Left ventricle myocardium inferior (tissue), 1 donor: ENCODE measurements around the gene GJD2. TPM values are rescaled to one million over a fixed set of nuclear protein-coding genes. Genes with fewer than 3 reads are reported as not detected.

Experiments
- DNase-seq: peaks from one replicate; pipeline ENCODE4 v3.0.0-alpha.2; 2020
- H3K27ac ChIP-seq: fragments of 200-600 bp; replicated peaks from 2 replicates; pipeline ENCODE4 v1.8.0; 2021
- H3K27me3 ChIP-seq: fragments of 200-600 bp; 2 replicates; pipeline ENCODE4 v1.8.0; 2021; ENCODE audit warnings: low read depth
- H3K36me3 ChIP-seq: fragments of 200-600 bp; 2 replicates; pipeline ENCODE4 v1.8.0; 2021
- H3K4me1 ChIP-seq: fragments of 200-600 bp; 2 replicates; pipeline ENCODE4 v1.8.0; 2021
- H3K4me3 ChIP-seq: fragments of 200-600 bp; 2 replicates; pipeline ENCODE4 v1.8.0; 2021; ENCODE audit warnings: mild to moderate bottlenecking, moderate library complexity
- H3K9me3 ChIP-seq: fragments of 200-600 bp; replicated peaks from 2 replicates; pipeline ENCODE4 v1.8.0; 2021
- intact Hi-C: fragments of 100-400 bp; cut with micrococcal nuclease; formaldehyde crosslinking; loops from one replicate; pipeline ENCODE4 v1.11.0; 2022
- total RNA-seq: library from RNA; stranded (reverse); fragmentation: NEBNext Ultra II Directional; extraction: Animal tissue kit (Norgen Biotek cat#: 25700); gene quantifications from one replicate; pipeline ENCODE4 v1.2.1, GENCODE V29; 2021
- TF ChIP-seq, protein P1 (sequence below): fragments of 200-600 bp; IDR thresholded peaks from 2 replicates; pipeline ENCODE4 v1.8.0; 2021; ENCODE audit warnings: antibody characterized with exemption, mild to moderate bottlenecking, borderline replicate concordance
- donor health status: DM: no; HTN: yes; CAD: no; lungs with severe emphysema.

The GJD2 gene
- total RNA-seq, 1 donor from 2014 or later = not detected

DNA sequence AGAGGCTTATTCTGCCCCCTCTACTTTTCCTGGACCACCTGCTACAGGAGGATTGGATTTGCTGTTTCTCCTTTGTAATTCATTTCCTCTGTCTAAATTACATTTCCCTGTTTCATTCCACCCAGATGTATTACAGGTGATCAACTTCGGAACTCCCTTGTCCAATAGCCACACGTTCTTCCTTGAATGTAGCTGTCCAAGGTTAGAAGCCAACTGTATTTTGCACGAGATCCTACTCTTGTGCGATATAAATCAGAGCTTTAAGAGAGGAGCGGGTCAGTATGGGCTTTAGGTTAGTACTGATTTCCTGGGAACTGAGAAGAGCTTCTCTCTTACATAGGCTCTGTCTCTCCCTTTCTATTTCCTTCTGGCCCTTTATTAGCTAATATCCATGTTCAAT is 20.5 kb downstream of the GJD2 start:
- intact Hi-C loops = no loop called here
- H3K27ac ChIP-seq = no peak overlapping the region
- no peaks in the 10 kb centered on the region for H3K27me3 ChIP-seq
- H3K36me3 ChIP-seq = no peaks in the 10 kb centered on the region
- no peak for DNase-seq
- H3K9me3 ChIP-seq = no peaks in the 10 kb centered on the region
- no peak overlapping the region for H3K4me3 ChIP-seq
- H3K4me1 ChIP-seq = peaks cover 9% of the 10 kb centered on the region
- TF ChIP-seq, protein P1, sequence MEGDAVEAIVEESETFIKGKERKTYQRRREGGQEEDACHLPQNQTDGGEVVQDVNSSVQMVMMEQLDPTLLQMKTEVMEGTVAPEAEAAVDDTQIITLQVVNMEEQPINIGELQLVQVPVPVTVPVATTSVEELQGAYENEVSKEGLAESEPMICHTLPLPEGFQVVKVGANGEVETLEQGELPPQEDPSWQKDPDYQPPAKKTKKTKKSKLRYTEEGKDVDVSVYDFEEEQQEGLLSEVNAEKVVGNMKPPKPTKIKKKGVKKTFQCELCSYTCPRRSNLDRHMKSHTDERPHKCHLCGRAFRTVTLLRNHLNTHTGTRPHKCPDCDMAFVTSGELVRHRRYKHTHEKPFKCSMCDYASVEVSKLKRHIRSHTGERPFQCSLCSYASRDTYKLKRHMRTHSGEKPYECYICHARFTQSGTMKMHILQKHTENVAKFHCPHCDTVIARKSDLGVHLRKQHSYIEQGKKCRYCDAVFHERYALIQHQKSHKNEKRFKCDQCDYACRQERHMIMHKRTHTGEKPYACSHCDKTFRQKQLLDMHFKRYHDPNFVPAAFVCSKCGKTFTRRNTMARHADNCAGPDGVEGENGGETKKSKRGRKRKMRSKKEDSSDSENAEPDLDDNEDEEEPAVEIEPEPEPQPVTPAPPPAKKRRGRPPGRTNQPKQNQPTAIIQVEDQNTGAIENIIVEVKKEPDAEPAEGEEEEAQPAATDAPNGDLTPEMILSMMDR = no peak

GRCh38 chr15:34733621-34734020 is 21.2 kb downstream of the GJD2 start:
- no peaks in the 10 kb centered on the region for H3K36me3 ChIP-seq
- TF ChIP-seq, protein P1 = no peak
- H3K27me3 ChIP-seq = no peaks in the 10 kb centered on the region
- no peaks in the 10 kb centered on the region for H3K9me3 ChIP-seq
- intact Hi-C loops = no loop called here
- no peak for DNase-seq
- H3K4me1 ChIP-seq = peaks cover 9% of the 10 kb centered on the region
- H3K27ac ChIP-seq = no peak overlapping the region
- H3K4me3 ChIP-seq = no peak overlapping the region

GRCh38 chr15:34732430-34732829 is 22.4 kb downstream of the GJD2 start:
- no peaks in the 10 kb centered on the region for H3K9me3 ChIP-seq
- H3K27me3 ChIP-seq = no peaks in the 10 kb centered on the region
- H3K4me3 ChIP-seq = no peak overlapping the region
- H3K4me1 ChIP-seq = peaks cover 6% of the 10 kb centered on the region
- DNase-seq = no peak
- TF ChIP-seq, protein P1 = no peak
- intact Hi-C loops = no loop called here
- H3K27ac ChIP-seq = no peak overlapping the region
- H3K36me3 ChIP-seq = no peaks in the 10 kb centered on the region

DNA sequence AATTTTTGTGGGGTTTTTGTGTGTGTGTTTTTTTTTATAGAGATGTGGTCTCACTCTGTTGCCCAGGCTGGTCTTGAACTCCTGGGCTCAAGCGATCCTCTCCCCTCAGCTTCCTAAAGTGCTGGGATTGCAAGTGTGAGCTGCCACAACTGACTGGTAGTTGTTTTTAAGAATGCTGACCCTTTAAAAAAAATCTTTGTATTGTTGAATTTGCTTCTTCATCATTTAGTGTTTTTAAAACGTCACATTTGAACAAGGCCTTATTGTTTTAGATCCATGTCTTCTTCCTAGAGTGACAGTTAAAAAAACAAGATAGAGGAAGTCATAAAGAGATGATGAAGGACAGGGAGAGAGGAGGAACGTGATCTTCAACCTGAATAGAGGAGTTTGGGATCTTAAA is 24.1 kb downstream of the GJD2 start:
- no peaks in the 10 kb centered on the region for H3K27me3 ChIP-seq
- DNase-seq = no peak
- no peaks in the 10 kb centered on the region for H3K9me3 ChIP-seq
- TF ChIP-seq, protein P1 = no peak
- intact Hi-C loops = no loop called here
- peaks cover under 1% of the 10 kb centered on the region for H3K4me1 ChIP-seq
- no peaks in the 10 kb centered on the region for H3K36me3 ChIP-seq
- H3K27ac ChIP-seq = no peak overlapping the region
- H3K4me3 ChIP-seq = no peak overlapping the region

DNA sequence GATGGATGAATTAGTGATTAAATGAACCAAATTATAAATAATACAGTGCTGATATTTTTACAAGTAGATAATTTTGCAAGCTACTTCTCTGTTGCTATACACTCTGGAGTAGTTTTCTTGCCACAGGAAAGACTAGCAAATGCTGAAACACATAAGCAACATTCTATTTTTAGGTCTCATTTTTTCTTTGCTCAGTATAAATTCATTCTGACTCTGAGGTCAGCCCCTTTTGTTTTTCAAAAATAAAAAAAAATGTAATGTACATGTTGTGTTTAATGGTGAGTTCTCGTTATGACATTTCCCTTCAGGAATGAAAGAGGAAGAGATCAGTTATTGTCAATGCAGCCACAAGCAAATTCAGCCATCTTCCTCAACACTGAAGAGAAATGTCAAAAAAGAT is 24.9 kb downstream of the GJD2 start:
- no peaks in the 10 kb centered on the region for H3K9me3 ChIP-seq
- no peak for DNase-seq
- H3K4me3 ChIP-seq = no peak overlapping the region
- H3K27ac ChIP-seq = no peak overlapping the region
- no peaks in the 10 kb centered on the region for H3K27me3 ChIP-seq
- peaks cover 9% of the 10 kb centered on the region for H3K4me1 ChIP-seq
- no peaks in the 10 kb centered on the region for H3K36me3 ChIP-seq
- intact Hi-C loops = no loop called here
- TF ChIP-seq, protein P1 = no peak

- H3K4me1 ChIP-seq = peaks cover 16% of the 10 kb centered on the region
- no peak overlapping the region for H3K4me3 ChIP-seq
- H3K9me3 ChIP-seq = no peaks in the 10 kb centered on the region
- no peak overlapping the region for H3K27ac ChIP-seq
- H3K36me3 ChIP-seq = no peaks in the 10 kb centered on the region
- intact Hi-C loops = no loop called here
- no peaks in the 10 kb centered on the region for H3K27me3 ChIP-seq
- TF ChIP-seq, protein P1 = no peak
- no peak for DNase-seq
Observed at GRCh38 chr15:34729056-34729455, 25.7 kb downstream of the GJD2 start.
